SK-N-SH (cell line): Measurements from ENCODE around the gene SARDH.

Experiments
- CTCF ChIP-seq: fragments of 200-600 bp; sonication (generic); IDR thresholded peaks from 2 replicates; pipeline ENCODE4 v1.6.1; 2017; ENCODE audit warnings: antibody characterized with exemption, mild to moderate bottlenecking, moderate library complexity
- EP300 ChIP-seq, 2 experiments: IDR thresholded peaks; 2 replicates each; pipeline versions ENCODE4 v1.4.0 to v1.6.1; 2012; ENCODE audit warnings: borderline replicate concordance in 1 of 2, low read depth in 1 of 2, low read length in 1 of 2
- GABPA ChIP-seq: IDR thresholded peaks from 2 replicates; pipeline ENCODE4 v1.4.0; 2012; ENCODE audit warnings: low read depth, mild to moderate bottlenecking
- REST ChIP-seq: IDR thresholded peaks from 2 replicates; pipeline ENCODE4 v1.6.1; 2012; ENCODE audit warnings: mild to moderate bottlenecking, low read depth, low read length, moderate library complexity

GRCh38 chr9:133654736-133655657 is 83.2 kb downstream of the SARDH start:
- no peak for TF ChIP-seq CTCF
- no peak for TF ChIP-seq GABPA
- TF ChIP-seq EP300 (IDR thresholded peaks at IDR 0.05; ENCODE audit: borderline replicate concordance in 1 of 2, low read depth in 1 of 2, low read length in 1 of 2): no peak
- no peak for TF ChIP-seq REST
